H1 (cell line): ENCODE measurements around the gene SLC7A5. TPM values are rescaled to one million over a fixed set of nuclear protein-coding genes. Genes with fewer than 3 reads are reported as not detected.

ENCODE experiments used
- CTCF ChIA-PET: fragments of 300-600 bp; sonication (Branson Sonifier 250); formaldehyde crosslinking; loops from one replicate; lab custom pipeline; 2021; ENCODE audit not compliant: partially characterized antibody; lab: Charles Lee
- POLR2A ChIA-PET: fragments of 300-600 bp; sonication (Branson Sonifier 250); formaldehyde crosslinking; loops from one replicate; lab custom pipeline; 2021; ENCODE audit warnings: inconsistent platforms; ENCODE audit not compliant: partially characterized antibody; lab: Charles Lee
- DNase-seq, 2 experiments: peaks; one replicate each; pipeline versions ENCODE4 v3.0.0 to v3.0.0-alpha.2; 2010 to 2022; ENCODE audit warnings: low spot score in 2 of 2, low read depth in 1 of 2, mixed read lengths in 1 of 2
- FAIRE-seq: peaks from 2 replicates; lab custom pipeline; 2011; peaks lifted over from hg19 to GRCh38; lab: Jason Lieb, UNC
- H2AFZ ChIP-seq: 2 replicates; pipeline ENCODE4 v1.8.1; 2012; ENCODE audit warnings: low read length, inconsistent platforms
- H2AK5ac ChIP-seq: 2 replicates; pipeline ENCODE4 v1.6.1; 2013; ENCODE audit warnings: low read depth, low read length
- H2BK120ac ChIP-seq: replicated peaks from 2 replicates; pipeline ENCODE3; 2013; ENCODE audit warnings: low read depth, low read length, inconsistent platforms
- H2BK12ac ChIP-seq: 2 replicates; pipeline ENCODE4 v1.6.1; 2013; ENCODE audit warnings: low read depth, low read length
- H2BK15ac ChIP-seq: 2 replicates; pipeline ENCODE4 v1.6.1; 2013; ENCODE audit warnings: low read length
- H2BK20ac ChIP-seq: 2 replicates; pipeline ENCODE4 v1.6.1; 2013; ENCODE audit warnings: low read length
- H2BK5ac ChIP-seq: 2 replicates; pipeline ENCODE4 v1.6.1; 2013; ENCODE audit warnings: low read depth, low read length
- H3K14ac ChIP-seq: 2 replicates; pipeline ENCODE4 v1.6.1; 2013; ENCODE audit warnings: inconsistent platforms; ENCODE audit not compliant: insufficient read length
- H3K18ac ChIP-seq: 2 replicates; pipeline ENCODE4 v1.6.1; 2013; ENCODE audit warnings: low read length; ENCODE audit errors: extremely low read depth
- H3K23ac ChIP-seq: 2 replicates; pipeline ENCODE4 v1.6.1; 2013; ENCODE audit warnings: inconsistent platforms; ENCODE audit not compliant: insufficient read length
- H3K23me2 ChIP-seq: 2 replicates; pipeline ENCODE4 v1.6.1; 2013; ENCODE audit warnings: low read depth, low read length
- H3K27ac ChIP-seq: 2 replicates; pipeline ENCODE4 v1.6.1; 2011; ENCODE audit warnings: low read depth, low read length, inconsistent platforms
- H3K27me3 ChIP-seq, 4 experiments: replicated peaks in 1 of 4; 1 replicate in 1 of 4; 2 replicates in 3 of 4; pipeline versions ENCODE4 v1.6.1 to v1.8.1; 2011 to 2013; ENCODE audit warnings: low read length in 3 of 4, mild to moderate bottlenecking in 3 of 4, inconsistent platforms in 2 of 4, mixed read lengths in 2 of 4, moderate library complexity in 1 of 4; ENCODE audit not compliant: control insufficient read depth in 3 of 4, insufficient read depth in 3 of 4; ENCODE audit errors: extremely low read depth in 1 of 4
- H3K36me3 ChIP-seq, 4 experiments: 2 replicates each; pipeline versions ENCODE4 v1.6.1 to v1.8.1; 2011 to 2013; ENCODE audit warnings: mild to moderate bottlenecking in 4 of 4, low read length in 3 of 4, moderate library complexity in 2 of 4, control low read depth in 1 of 4, inconsistent platforms in 1 of 4; ENCODE audit not compliant: insufficient read depth in 4 of 4, control insufficient read depth in 2 of 4
- H3K4ac ChIP-seq: replicated peaks from 2 replicates; pipeline ENCODE3; 2013; ENCODE audit warnings: low read length, low read depth, mixed read lengths, inconsistent platforms; ENCODE audit not compliant: insufficient read length
- H3K4me1 ChIP-seq, 4 experiments: replicated peaks in 1 of 4; 1 replicate in 1 of 4; 2 replicates in 3 of 4; pipeline versions ENCODE4 v1.6.1 to v1.8.1; 2011 to 2013; ENCODE audit warnings: low read length in 3 of 4, inconsistent platforms in 2 of 4, mixed read lengths in 1 of 4; ENCODE audit not compliant: insufficient read depth in 4 of 4, control insufficient read depth in 3 of 4
- H3K4me2 ChIP-seq, 2 experiments: 2 replicates each; pipeline versions ENCODE4 v1.6.1 to v1.8.1; 2011 to 2013; ENCODE audit warnings: low read depth in 2 of 2, low read length in 2 of 2, control low read depth in 1 of 2, inconsistent platforms in 1 of 2, mild to moderate bottlenecking in 1 of 2; ENCODE audit not compliant: insufficient read depth in 1 of 2
- H3K4me3 ChIP-seq, 4 experiments: fragments of 200-600, 300-600 bp in 1 of 4; sonication (generic), shearing (Covaris generic), sonication (Bioruptor Twin) in 1 of 4; 2 replicates each; pipeline versions ENCODE4 v1.5.1 to v1.8.1; 2011 to 2016; ENCODE audit warnings: low read length in 4 of 4, low read depth in 3 of 4, control low read depth in 2 of 4, inconsistent platforms in 2 of 4, mild to moderate bottlenecking in 2 of 4, mixed read lengths in 1 of 4, moderate library complexity in 1 of 4; ENCODE audit not compliant: insufficient read depth in 2 of 4; ENCODE audit errors: extremely low read depth in 1 of 4
- H3K56ac ChIP-seq: replicated peaks from 2 replicates; pipeline ENCODE3; 2013; ENCODE audit warnings: low read depth, mild to moderate bottlenecking, mixed read lengths, low read length, inconsistent platforms; ENCODE audit not compliant: insufficient read length
- H3K79me1 ChIP-seq: 2 replicates; pipeline ENCODE4 v1.6.1; 2013; ENCODE audit warnings: low read depth, low read length, control low read depth
- H3K79me2 ChIP-seq, 2 experiments: 2 replicates each; pipeline versions ENCODE4 v1.6.1 to v1.8.1; 2012 to 2013; ENCODE audit warnings: low read length in 2 of 2, mild to moderate bottlenecking in 2 of 2, inconsistent platforms in 1 of 2; ENCODE audit not compliant: insufficient read depth in 2 of 2, control insufficient read depth in 1 of 2
- H3K9ac ChIP-seq, 4 experiments: replicated peaks in 1 of 4; 1 replicate in 1 of 4; 2 replicates in 3 of 4; pipeline versions ENCODE4 v1.6.1 to v1.8.1; 2011 to 2013; ENCODE audit warnings: low read depth in 3 of 4, low read length in 3 of 4, control low read depth in 2 of 4, mild to moderate bottlenecking in 2 of 4, moderate library complexity in 2 of 4, inconsistent platforms in 1 of 4; ENCODE audit errors: extremely low read depth in 1 of 4
- H3K9me3 ChIP-seq, 2 experiments: 2 replicates each; pipeline versions ENCODE4 v1.6.1 to v1.8.1; 2012 to 2013; ENCODE audit warnings: mild to moderate bottlenecking in 2 of 2, moderate library complexity in 2 of 2, control low read depth in 1 of 2, inconsistent platforms in 1 of 2, low read depth in 1 of 2, low read length in 1 of 2, mixed read lengths in 1 of 2; ENCODE audit not compliant: insufficient read depth in 2 of 2
- H4K20me1 ChIP-seq, 2 experiments: replicated peaks in 1 of 2; 2 replicates each; pipeline versions ENCODE3 to v1.8.1; 2011 to 2013; ENCODE audit warnings: inconsistent platforms in 2 of 2, low read length in 2 of 2, mild to moderate bottlenecking in 1 of 2; ENCODE audit not compliant: insufficient read depth in 2 of 2, control insufficient read depth in 1 of 2
- H4K5ac ChIP-seq: 2 replicates; pipeline ENCODE4 v1.6.1; 2013; ENCODE audit warnings: low read length, low read depth, mixed read lengths, inconsistent platforms; ENCODE audit not compliant: insufficient read length
- H4K8ac ChIP-seq: 2 replicates; pipeline ENCODE4 v1.8.0; 2013; ENCODE audit warnings: mild to moderate bottlenecking, moderate library complexity, low read length, inconsistent platforms; ENCODE audit not compliant: insufficient read depth; ENCODE audit errors: extremely low read depth
- H4K91ac ChIP-seq: replicated peaks from 2 replicates; pipeline ENCODE3; 2013; ENCODE audit warnings: low read length, mixed read lengths, inconsistent platforms; ENCODE audit not compliant: insufficient read length
- CBX5 ChIP-seq: fragments of 300-800, 300-1000 bp; sonication (generic); IDR thresholded peaks from 2 replicates; pipeline ENCODE4 v1.7.1; 2016; ENCODE audit warnings: antibody characterized with exemption, low read length, low read depth
- EP300 ChIP-seq, 2 experiments: IDR thresholded peaks; 1 replicate in 1 of 2; 2 replicates in 1 of 2; pipeline ENCODE4 v1.6.1; 2011 to 2012; ENCODE audit warnings: low read depth in 2 of 2, low read length in 2 of 2, mild to moderate bottlenecking in 2 of 2, borderline replicate concordance in 1 of 2, inconsistent platforms in 1 of 2, moderate library complexity in 1 of 2
- JUN ChIP-seq: IDR thresholded peaks from 2 replicates; pipeline ENCODE4 v1.6.1; 2011; ENCODE audit warnings: low read depth, mild to moderate bottlenecking, improper control_type of control experiment, low read length
- NANOG ChIP-seq: IDR thresholded peaks from 2 replicates; pipeline ENCODE4 v1.6.1; 2011; ENCODE audit warnings: low read length, low read depth, mild to moderate bottlenecking, inconsistent platforms; ENCODE audit not compliant: insufficient read depth, poor library complexity, severe bottlenecking
- NRF1 ChIP-seq: IDR thresholded peaks from 2 replicates; pipeline ENCODE4 v1.6.1; 2011; ENCODE audit warnings: mild to moderate bottlenecking, low read depth, low read length, improper control_type of control experiment
- RAD21 ChIP-seq, 2 experiments: IDR thresholded peaks in 1 of 2; conservative IDR thresholded peaks in 1 of 2; 2 replicates each; pipeline ENCODE4 v1.6.1; 2011; ENCODE audit warnings: low read depth in 2 of 2, low read length in 2 of 2, improper control_type of control experiment in 1 of 2, inconsistent platforms in 1 of 2, mild to moderate bottlenecking in 1 of 2, moderate library complexity in 1 of 2
- RBBP5 ChIP-seq: IDR thresholded peaks from 2 replicates; pipeline ENCODE4 v1.7.1; 2012; ENCODE audit warnings: low read depth, mild to moderate bottlenecking, inconsistent platforms, low read length, moderate library complexity, borderline replicate concordance
- SAP30 ChIP-seq: fragments of 300-600 bp; sonication (generic); IDR thresholded peaks from 2 replicates; pipeline ENCODE4 v1.7.1; 2012; ENCODE audit warnings: low read length, moderate library complexity, mild to moderate bottlenecking, inconsistent platforms; ENCODE audit not compliant: insufficient read depth, insufficient replicate concordance
- SP1 ChIP-seq: IDR thresholded peaks from 2 replicates; pipeline ENCODE4 v1.6.1; 2011; ENCODE audit warnings: low read depth, low read length
- SRF ChIP-seq: IDR thresholded peaks from 2 replicates; pipeline ENCODE4 v1.6.1; 2011; ENCODE audit warnings: mild to moderate bottlenecking, low read depth, low read length, moderate library complexity
- WGBS, 2 experiments: shearing (Covaris generic) in 1 of 2; methylation state at CpG; one replicate each; pipeline versions ENCODE4 v1.1.6 to v1.1.7; 2013 to 2015; ENCODE audit warnings: low lambda C conversion rate in 2 of 2, mixed read lengths in 2 of 2, inconsistent platforms in 1 of 2, low coverage in 1 of 2, missing lambda C conversion rate in 1 of 2; ENCODE audit not compliant: insufficient replicate concordance in 2 of 2, insufficient coverage in 1 of 2, insufficient read length in 1 of 2; ENCODE audit errors: extremely low coverage in 1 of 2, missing lambda C conversion rate in 1 of 2; 5-methylcytosine and 5-hydroxymethylcytosine counted together
- polyA plus RNA-seq, 7 experiments: library from polyadenylated mRNA; depleted of rRNA in 3 of 7; stranded (reverse) in 5 of 7; unstranded in 2 of 7; fragments of >200 nt in 5 of 7; fragments of 200-250 nt in 2 of 7; gene quantifications; 1 replicate in 5 of 7; 2 replicates in 1 of 7; 4 replicates in 1 of 7; pipeline versions ENCODE4 v1.2.1 to v1.2.3, GENCODE V29; 2011 to 2013; ENCODE audit warnings: missing spikeins in 2 of 7, mixed read lengths in 2 of 7
- total RNA-seq: library from RNA; stranded (reverse); fragmentation: NEBNext Ultra II Directional; extraction: Animal tissue kit (Norgen Biotek cat#: 25700); gene quantifications from 2 replicates; pipeline ENCODE4 v1.2.1, GENCODE V29; 2021

The SLC7A5 gene
- total and polyA plus RNA-seq, 2 of the 8 experiments (the other 6 are each of a cell fraction or from before 2014, with no cell fraction given) = 68.2 to 341 TPM

- no peaks in the 10 kb centered on the region for H3K23me2 ChIP-seq
- no peaks in the 10 kb centered on the region for H3K27me3 ChIP-seq
- no peak overlapping the region for H4K5ac ChIP-seq
- FAIRE-seq = no peak
- no peaks in the 10 kb centered on the region for H3K79me2 ChIP-seq
- CTCF ChIA-PET = interaction anchor here (0.9 to 8.9 kb wide), 9 partner anchors 8 to 84 kb away, joined by 3 to 74 read pairs (median 7); partner anchors contain the start of gene SLC7A5
- H4K20me1 ChIP-seq = no peaks in the 10 kb centered on the region
- peak overlapping the region; percentile 83 for H3K18ac ChIP-seq
- H2BK120ac ChIP-seq = peak overlapping the region; percentile 66
- H2AFZ ChIP-seq = no peak overlapping the region
- H3K23ac ChIP-seq = no peak overlapping the region
- no peak overlapping the region for H3K9ac ChIP-seq
- no peak overlapping the region; a peak in 1 of 4 replicates for H3K4me2 ChIP-seq
- WGBS, 2 experiments = 82% methylated on average over 15 of the region's 19 CpGs; no CpG with 5 or more reads in 1 of the 2 experiments
- no peaks in the 10 kb centered on the region for H3K36me3 ChIP-seq
- H3K4ac ChIP-seq = no peak overlapping the region
- DNase-seq = no peak
- peak overlapping the region; percentile 65; the same call in 1 of the 2 replicates for H2BK15ac ChIP-seq
- no peak overlapping the region for H3K27ac ChIP-seq
- no peaks in the 10 kb centered on the region for H3K9me3 ChIP-seq
- peak overlapping the region; percentile 12; the same call in 1 of the 2 replicates for H4K8ac ChIP-seq
- H2BK5ac ChIP-seq = peak overlapping the region; percentile 47
- peaks cover 15 to 56% (median 45%) of the 10 kb centered on the region in 4 experiments for H3K4me1 ChIP-seq
- no peak overlapping the region for H3K4me3 ChIP-seq
- no peak overlapping the region for H3K56ac ChIP-seq
- peak overlapping the region; percentile 84; the same call in 1 of the 2 replicates for H2BK12ac ChIP-seq
- H3K14ac ChIP-seq = no peak overlapping the region
- peak overlapping the region; percentile 70 for H4K91ac ChIP-seq
- POLR2A ChIA-PET = interaction anchor here (1.2 to 12.6 kb wide), 18 partner anchors 8 to 58 kb away, joined by 3 to 117 read pairs (median 7); partner anchors contain the start of genes KLHDC4 and SLC7A5
- H2AK5ac ChIP-seq = peak overlapping the region; percentile 90; the same call in 1 of the 2 replicates
- H2BK20ac ChIP-seq = peak overlapping the region; percentile 48
- no peaks in the 10 kb centered on the region for H3K79me1 ChIP-seq
- TF ChIP-seq EP300 (IDR thresholded peaks at IDR 0.05; ENCODE audit: borderline replicate concordance in 1 of 2, low read depth in 2 of 2, low read length in 2 of 2) (no peak), NRF1 (no peak), NANOG (no peak), SRF (no peak), RBBP5 (no peak), JUN (no peak), CBX5 (no peak), SAP30 (no peak), RAD21 (IDR thresholded peaks at IDR 0.05 in 1 of 2, conservative IDR thresholded peaks at IDR 0.05 in 1 of 2; ENCODE audit: low read depth in 2 of 2, low read length in 2 of 2) (no peak), SP1 (no peak)
These were observed 45.0 kb downstream of the SLC7A5 start for GRCh38 chr16:87824016-87824990.
